ENCODE results near the gene NTPCR.

The NTPCR gene

DNA sequence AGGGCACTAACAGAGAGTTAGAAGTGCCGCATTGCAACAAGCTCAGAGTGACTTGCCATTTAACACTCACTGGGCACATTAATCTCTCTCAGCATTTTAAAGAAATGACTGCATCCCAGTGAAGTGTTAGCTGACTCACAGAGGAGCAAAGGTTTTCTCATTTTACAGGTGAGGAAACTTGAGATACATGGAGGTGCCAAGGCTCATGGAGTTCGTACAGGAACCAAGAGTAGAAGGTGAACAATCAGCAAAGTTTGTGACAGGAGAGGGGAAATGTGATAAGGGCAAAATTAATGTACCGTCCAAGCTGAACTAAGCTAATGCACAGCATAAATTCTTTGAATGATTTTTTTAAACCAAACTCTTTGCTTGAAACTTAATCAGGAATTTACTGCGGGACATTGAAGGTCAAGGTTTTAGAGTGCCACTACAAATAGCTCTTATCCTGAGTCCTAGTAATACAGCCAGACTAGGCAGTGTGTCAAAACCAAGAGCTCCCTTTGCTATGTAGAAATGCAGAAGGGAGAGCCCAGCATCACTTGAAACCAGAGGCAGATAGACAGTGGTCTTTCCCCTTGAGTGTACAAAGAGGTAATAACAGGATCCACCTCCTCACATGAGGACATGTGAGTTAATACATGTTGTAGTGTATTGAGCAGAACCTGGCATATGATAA is 22.4 kb upstream of the NTPCR start:
- no peak for DNase-seq

DNA sequence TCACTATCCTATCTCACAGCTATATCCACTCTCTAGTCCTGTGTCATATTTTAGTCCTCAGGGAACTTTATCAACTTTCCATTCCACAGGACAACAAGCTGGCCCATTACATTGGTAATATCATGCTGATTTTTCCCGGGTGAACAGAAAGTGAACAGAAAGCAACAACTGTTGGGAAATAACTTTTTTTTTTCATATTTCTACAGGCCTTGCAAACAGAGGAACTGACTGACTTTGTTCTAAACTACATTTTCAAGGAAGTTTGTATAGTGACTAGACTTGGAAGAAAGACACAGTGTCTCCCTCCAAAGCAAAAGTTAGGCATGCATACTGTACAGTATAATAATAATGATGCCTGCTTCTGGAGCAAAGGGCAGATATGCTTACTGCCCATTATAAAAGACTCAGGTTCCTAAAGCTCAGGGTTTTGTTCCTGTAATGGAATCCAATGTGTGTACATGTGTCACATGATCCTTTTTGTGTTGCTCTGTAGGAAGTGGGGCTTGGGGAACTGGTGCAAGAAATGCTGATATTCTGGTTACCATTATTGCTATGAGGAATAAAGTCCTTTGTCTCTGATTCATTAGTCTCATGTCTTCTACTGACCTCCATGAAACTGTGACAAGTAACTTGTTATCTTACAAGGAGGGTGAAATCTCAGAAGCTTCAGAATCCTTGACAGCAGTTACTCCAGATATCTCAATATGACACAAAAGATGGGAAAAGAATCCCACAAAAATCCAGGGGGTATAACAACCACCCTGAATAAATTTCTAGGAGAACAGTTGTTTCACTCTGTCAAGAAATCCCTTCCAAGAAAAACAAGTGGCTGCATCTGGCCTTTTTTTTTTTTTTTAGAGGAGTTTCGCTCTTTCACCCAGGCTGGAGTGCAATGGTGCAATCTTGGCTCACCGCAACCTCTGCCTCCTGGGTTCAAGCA is 17.7 kb upstream of the NTPCR start:
- DNase-seq, result no peak

DNA sequence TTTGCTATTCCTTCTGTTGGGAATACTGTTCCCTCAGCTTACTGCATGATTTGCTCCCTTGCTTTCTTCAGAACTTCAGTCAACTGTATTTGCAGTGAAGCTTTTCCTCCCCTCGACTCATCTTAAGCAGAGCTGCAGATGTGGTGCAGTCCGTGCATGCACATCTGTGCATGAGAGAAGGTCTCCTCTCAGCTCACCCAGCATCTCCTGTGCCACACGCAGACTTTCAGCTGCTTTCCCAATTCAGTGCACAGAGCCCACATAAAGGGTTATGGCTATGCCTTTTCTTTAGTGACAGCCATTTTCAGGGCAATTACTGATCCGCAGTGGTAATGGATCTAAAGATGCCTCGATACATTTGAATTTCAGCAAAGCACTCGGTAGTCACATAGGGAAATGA is 13.5 kb upstream of the NTPCR start:
- no peak for DNase-seq

DNA sequence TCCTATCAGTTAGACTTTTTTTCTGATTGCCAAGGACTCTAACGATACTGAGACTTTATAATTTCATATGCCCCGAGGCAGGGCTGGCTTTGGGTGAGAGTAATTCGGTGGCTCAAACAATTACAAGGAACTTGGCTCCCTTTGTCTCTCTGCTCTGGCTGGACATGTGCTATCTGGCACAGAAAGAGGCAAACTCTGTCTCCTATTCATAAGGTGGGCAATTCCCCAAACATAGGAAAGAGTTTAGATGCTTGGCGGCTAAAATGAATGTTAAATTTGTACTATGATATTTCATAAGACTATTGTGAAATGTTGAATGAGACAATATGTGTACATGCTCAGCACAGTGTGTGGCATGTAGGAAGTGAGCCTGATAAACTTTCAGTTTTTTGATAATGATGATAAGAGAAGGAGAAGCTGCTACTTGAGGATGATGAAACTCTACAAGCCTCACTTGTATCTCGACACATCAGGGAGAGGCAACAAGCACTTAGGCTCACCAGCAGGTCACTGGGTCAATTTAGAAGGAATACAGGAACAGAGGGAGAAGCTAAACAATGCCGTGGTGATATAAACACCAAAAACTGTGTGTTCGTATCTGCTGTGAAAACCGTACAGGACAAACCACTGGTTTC is 12.6 kb upstream of the NTPCR start:
- no peak for DNase-seq

DNA sequence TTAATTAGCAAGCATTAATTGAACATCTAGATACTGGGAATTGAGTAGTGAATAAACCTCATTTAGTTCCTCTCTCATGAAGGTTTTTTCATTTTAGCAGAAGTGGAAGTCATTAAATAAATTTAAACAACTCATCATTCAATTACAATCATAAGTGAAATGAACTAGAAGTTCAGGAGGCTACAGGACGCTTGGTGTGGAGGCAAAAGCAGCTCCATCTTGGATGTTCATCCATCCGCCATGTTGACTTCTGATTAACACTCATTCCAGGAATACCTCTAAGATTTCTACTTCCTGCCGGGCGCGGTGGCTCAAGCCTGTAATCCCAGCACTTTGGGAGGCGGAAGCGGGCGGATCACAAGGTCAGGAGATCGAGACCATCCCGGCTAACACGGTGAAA is 11.5 kb upstream of the NTPCR start:
- DNase-seq, result no peak

DNA sequence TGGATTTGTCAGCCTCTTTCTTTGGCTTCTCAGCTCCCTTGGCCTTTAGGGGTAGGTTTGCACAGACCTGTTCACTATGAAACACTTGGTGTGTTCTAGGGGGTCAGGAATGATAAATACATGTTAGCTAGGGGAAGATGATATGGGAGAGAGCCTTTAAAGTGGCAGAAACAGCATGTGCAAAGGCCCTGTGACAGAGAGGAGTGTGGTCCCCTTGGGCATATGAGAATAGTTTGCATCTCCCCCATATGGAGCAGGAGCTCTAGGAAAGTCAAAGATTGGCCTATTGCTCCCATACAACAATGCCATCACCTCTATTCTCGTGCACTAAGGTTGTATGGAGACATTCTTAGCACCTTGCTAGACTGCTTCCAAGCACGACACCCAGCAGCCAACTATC is 10.7 kb upstream of the NTPCR start:
- no peak for DNase-seq

DNA sequence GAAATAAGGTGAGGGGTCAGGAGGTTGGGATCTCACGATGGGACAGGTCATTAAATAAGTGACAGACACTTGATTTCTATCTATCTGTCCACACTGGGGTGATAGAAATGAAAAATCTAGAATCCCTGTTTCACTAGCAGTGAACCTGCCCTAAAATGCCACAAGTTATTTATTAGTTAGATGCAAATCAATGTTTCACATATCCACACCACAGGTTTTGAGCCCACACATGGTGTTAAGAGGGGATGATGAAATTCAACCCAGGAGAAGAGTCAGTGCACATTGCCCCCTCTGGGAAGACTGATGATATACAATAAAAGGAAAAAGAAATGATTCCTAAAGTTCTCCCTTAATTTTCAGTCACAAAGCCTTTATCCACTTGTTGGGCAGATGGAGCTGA is 10.1 kb upstream of the NTPCR start:
- DNase-seq, result no peak

DNA sequence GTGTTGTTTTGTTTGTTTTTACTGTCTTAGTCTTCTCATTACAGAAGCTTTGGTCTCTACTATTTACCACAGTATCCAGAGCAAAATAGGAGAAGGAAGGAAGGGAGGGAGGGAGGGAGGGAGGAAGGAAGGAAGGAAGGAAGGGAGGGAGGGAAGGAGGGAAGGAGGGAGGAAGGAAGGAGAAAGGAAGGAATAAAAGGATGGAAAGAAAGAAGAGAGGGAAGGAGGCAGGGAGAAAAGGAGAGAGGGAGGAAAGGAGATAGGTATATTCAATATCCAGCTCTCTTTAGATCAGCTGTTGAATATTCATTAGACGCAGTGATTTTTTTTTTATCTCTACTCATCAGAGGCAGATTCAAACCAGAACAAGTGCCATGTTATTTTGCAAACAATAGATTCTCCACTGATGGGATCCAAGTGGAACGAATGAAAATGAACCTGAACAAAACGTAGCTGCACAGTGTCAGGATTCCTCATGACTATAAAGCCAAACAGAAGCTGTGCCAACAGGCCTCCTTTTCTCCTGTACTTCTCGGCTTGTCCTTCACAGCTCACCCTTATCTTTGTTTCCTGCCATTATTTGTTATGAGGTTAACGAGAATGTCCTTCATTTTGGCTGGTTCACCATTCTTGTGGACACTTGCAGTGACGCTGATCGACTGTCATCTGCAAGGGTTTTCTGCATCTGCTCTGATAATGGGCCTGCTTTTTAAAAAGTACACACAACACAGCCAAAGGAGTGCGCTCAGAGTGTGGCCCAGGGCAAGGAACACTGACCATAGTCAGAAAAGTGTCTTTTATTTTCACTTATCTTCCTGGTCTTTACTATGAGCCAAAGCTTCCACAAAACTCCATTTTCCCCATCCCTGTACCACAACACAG is 7.8 kb upstream of the NTPCR start:
- no peak for DNase-seq

DNA sequence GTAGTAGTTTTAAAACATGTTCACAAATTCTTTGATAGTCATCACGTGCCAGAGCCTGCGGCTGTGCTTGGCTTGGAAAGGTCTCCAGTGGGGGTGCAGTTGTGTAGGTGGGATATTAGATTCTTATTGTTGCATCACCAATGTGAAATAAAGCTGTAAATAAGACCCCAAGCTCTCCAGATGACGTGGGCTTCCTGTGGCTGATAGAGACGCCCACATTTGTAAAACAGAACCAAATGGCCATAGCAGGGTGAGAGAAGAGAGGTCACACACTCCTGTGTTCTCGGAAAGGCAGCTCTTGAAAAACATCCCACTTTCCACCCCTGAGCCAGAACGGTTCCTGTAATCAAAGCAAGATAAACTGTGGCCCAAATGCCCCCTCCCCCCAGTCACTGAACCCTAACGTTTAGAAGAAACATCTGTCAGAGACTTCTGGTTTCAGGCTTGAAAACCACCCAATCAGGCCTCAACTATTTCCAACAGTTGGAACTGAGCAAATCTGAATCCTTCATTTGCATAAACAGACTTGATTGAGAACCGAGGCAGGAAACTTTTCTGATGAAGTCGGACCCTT is 6.6 kb upstream of the NTPCR start:
- peak; percentile 60 for DNase-seq

DNA sequence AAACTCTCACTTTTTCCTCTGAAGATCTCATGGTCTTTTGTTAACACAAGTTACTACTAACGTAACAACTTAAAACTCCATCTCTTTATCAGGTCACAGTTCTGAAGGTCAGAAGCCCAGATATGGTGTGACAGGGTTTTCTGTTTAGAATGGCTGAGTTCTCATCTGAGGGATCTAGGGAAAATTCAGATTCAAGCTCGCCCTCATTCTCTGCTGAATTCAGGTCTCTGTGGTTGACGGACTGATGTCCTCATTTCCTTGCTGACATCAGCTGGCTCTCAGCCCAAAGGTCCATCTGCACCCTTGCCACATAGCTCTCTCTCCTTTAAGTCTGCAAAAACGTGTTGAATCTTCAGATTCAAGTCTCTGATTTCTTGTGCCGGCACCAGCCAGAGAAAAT is 6.1 kb upstream of the NTPCR start:
- DNase-seq, result no peak

DNA sequence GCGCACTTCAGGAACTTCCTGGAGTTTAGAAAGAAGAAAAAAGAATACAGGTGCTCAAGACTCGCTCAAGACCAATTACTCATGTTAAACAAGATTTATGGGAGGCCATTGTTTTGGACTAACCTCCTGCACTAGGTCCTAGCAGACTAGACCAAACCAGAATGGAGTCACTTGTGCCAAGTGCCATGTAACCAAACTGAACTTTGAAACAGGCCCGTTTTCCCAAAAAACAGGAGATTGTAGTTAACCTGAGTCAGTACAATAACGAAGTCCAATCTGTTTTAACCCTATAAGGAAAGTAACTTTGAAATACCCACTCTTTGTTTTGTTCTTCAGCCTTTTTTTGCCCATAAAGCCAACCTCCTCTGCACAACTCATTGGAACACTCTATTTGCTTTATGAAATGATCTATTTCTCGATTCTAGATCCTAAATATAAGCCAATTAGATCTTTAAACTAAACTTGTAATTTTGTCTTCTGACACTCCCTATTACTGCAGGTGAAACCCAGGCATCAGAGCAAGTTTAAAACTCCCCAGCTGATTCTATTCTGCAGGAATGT is 695 bp upstream of the NTPCR start:
- no peak for DNase-seq

DNA sequence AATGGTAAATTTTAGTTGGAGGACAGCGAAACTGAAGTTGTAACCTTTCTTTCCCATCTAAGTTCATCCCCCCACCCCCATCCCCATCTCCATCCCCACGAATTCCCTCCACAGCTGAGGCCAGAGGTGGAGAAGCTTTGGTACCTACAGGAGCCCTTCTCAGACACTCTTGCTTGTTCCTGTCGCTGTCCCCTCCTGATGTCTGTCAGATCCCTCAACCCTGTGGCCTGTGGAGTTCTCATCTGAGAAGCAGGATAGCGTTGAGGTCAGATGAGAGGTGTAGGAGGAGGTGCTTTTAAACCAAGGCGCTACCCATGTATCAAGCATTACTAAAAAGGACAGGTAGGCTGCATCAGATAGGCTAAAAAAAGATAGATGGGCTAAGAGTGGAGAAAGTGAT is 769 bp downstream of the NTPCR start:
- no peak for DNase-seq

DNA sequence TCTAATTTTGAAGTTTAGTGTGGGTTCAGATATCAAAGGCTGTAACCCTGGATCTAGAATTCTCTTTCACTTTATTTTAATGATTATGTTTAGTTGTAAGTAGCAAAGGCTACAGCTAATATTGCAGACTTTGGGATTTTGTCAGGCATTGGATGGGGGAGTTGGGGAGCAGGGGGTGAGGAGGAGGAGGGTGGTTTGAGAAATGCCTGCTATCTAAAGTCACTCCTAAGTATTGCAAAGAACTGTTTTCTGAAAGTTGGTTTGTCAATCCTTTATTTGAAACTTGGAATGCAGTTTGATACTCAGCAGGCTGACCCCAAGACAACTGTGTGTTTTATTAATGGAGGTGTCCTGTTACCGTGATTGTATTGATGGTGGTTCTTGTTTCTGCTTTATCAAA is 1.2 kb downstream of the NTPCR start:
- DNase-seq, result no peak

DNA sequence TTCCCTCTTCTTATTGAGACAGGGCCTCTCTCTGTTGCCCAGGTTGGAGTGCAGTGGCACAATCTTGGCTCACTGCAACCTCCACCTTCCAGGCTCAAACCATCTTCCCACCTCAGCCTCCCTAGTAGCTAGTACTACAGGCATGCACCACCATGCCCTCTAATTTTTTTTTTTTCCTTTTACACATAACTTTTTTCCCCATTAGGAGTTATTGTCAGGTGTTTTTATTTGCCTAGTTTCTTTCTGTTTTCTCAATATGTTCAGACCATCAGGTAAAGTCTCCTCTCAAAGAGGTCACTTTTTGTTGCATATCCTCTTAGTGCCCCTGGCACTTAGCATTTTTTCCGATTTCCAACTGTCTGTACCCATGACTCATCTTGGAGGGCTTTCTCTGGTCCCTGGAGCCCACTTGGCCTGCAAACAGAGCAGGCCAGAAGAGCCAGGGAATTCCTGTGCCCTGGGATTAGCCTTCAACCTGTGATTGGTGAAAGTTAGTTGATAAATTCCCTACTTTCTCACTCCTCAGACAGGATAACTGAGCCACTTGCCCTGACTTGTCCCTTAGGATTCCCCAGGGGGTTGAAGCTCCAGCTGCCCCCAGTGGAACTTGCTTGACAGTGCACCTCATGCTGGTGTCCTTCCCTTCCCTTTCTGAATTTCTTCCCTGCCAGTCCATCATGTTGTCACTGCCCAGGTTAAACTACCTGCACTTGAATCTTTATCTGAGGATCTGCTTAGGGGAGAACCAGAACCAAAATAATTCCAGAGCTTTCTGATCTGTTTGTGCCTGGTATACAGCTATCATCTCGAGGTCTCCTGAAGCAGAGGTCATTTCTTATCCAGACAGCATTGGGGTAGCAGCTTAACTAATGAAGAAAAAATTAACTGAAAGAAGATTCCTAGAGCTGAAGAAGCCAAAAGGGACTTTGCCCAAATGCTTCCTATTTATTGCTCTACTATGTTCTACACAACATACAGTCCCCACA is 2.4 kb downstream of the NTPCR start:
- peak; percentile 24 for DNase-seq

DNA sequence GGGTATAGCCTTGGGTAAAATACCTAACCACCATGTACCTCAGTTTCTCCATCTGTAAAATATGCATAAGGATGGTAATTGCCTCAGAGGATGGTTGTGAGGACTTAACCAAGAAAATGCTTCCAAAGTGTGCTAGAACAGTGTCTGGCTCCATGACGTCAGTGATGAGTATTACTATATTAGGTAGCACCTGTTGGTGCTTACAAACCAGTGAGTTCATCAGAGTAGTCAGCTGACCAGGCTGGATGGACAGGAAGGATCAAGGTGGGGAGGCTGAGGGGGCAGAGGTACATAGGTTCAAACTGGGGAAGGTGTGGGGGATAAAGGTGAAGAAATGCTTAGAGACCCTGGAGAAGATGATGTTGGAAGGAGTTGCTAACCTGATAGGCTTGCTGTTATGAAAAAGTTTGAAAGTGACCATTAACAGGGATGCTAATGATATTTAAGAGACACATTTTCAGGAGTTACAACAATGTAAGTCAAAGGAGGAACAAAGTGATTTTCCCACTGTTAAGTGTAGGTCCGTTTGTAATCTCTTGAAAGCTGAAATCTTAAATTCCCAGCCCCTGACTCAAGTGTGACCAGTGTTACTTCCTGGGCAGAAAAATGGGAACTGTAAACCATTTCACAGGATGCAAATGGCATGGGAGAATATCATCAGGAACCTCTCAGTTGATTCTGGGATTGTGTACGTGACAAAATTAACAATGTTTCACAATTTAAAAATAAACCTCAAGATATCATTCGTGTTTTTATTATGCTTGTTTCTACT is 4.4 kb downstream of the NTPCR start:
- no peak for DNase-seq

DNA sequence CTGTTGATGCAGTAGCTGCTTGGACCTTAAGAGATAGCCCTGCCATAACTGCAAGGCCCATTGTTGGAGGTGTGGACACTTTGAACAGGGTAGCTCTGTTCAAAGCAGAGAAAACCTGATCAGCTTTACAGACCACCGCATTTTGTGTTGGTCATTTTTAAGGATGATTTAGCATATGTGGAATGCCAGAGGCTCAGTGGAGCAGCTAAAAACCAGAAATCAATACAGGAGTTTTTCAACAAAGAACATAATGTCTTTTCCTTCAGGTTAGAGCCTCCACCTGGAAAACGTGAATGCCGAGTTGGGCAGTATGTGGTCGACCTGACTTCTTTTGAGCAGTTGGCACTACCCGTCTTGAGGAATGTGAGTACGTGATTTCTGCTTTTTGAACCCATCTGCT is 5.7 kb downstream of the NTPCR start:
- DNase-seq, result no peak

DNA sequence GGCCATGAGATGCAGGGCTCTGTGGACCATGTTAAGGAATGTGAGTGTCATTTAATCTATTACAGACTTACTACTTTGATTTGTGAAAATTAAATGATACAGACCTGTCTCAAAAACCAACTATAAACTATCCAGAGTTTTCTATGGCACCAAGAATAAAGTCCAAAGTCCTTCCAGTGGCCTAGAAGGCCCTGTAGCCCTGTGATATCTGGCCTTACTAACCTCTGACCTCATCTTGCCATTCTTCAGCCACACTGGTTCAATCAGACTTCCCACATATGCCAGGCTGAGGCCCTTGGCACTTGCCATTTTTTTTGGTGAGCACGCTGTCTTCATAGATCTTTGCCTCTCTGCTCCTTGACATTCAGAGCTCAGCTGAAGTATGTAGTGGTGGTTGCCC is 7.7 kb downstream of the NTPCR start:
- no peak for DNase-seq

DNA sequence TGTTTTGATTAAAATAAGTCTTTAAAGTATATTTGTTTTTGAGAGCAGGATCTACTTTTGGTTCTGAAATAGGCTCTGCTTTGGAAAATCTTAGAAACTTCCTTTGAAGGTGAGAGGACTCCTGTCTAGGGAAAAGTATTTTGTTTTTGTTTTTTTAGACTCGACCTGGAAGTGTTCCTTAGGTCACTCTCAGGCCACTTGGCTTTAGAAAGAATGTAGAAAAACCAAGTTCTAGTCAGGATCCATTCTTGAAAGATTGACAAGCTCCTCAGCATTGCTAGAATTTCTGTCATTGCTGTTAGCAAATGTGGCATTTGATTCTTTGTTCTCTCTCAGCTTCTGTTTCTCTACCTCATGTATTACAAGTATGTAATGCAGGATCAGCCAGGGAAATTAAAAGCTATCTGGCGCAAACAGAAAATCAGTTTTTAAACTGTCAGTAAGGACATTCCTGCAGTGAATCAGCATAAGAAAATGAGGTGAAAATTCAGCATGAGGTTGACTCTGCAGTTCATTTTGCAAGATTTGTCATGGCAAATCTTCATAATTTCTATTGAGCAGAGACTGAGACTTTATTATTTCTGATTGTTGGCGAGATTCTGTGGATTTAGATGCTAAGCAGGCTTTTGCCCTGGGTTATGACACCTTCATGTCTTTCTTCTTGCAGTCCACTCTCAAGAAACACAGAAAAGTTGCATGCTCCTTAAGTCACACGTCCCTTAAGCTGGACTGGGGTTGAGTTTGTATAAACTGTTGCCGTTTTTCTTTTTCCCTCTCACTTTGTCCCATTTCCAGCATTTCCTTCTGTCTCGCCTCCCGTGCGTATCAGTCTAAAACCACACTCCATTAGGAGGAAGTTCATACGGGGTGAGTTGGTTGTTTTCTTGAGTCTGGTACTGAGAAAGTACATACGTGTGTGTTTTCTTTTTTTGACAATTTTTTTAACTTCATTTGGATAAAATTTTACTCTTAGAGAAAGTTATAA is 12.6 kb downstream of the NTPCR start:
- DNase-seq, result no peak

DNA sequence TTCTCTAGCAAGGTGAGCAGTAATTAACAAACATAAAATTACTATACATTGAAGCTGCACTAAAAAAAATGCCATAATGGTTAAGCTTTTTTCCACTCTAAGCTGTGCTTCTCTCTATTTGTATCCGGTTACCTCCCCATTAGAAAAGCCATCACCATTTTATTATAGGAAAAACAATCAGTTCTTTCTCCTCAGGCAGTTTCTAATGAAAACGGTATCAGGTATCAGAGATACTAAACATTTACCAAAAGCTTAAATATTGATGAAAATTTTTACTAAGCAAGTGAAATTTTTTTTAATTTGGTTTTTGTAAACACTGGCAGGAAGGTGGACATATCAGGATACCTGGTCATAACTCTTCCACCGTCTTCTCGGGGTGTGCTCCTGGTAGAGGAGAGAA is 14.2 kb downstream of the NTPCR start:
- no peak for DNase-seq
